ENCODE data around the gene SLC12A8. TPM values are rescaled to one million over a fixed set of nuclear protein-coding genes. Genes with fewer than 3 reads are reported as not detected.

SLC12A8 gene
- total and polyA plus RNA-seq, 2 donors from 2014 or later: 5.4 to 29.1 TPM

- Histone ChIP-seq H3K27ac (ENCODE audit: low read depth in 2 of 2, low read length in 2 of 2) (no peak overlapping the region), H3K9me3 (ENCODE audit: control insufficient read depth in 2 of 3, insufficient read depth in 1 of 3, low read length in 3 of 3) (no peaks in the 10 kb centered on the region), H3K9ac (ENCODE audit: low read length in 3 of 3) (no peak overlapping the region), H3K4me3 (ENCODE audit: low read length in 3 of 3) (no peak overlapping the region), H3K27me3 (ENCODE audit: control insufficient read depth, insufficient read depth, low read length) (no peaks in the 10 kb centered on the region), H3K36me3 (ENCODE audit: control insufficient read depth in 2 of 3, insufficient read depth in 3 of 3, low read length in 3 of 3) (no peaks in the 10 kb centered on the region), H3K4me1 (ENCODE audit: control insufficient read depth in 2 of 3, insufficient read depth in 2 of 3, low read depth in 1 of 3, low read length in 3 of 3) (no peaks in the 10 kb centered on the region)
- DNase-seq: no peak
- no peak for FAIRE-seq
- intact Hi-C loops (cut with DNase I): no loop called here
- TF ChIP-seq CTCF (IDR thresholded peaks at IDR 0.05; ENCODE audit: borderline replicate concordance, extremely low read depth, insufficient read depth): no peak
Measured at GRCh38 chr3:125109536-125109925, 103.0 kb downstream of the SLC12A8 start.

DNA sequence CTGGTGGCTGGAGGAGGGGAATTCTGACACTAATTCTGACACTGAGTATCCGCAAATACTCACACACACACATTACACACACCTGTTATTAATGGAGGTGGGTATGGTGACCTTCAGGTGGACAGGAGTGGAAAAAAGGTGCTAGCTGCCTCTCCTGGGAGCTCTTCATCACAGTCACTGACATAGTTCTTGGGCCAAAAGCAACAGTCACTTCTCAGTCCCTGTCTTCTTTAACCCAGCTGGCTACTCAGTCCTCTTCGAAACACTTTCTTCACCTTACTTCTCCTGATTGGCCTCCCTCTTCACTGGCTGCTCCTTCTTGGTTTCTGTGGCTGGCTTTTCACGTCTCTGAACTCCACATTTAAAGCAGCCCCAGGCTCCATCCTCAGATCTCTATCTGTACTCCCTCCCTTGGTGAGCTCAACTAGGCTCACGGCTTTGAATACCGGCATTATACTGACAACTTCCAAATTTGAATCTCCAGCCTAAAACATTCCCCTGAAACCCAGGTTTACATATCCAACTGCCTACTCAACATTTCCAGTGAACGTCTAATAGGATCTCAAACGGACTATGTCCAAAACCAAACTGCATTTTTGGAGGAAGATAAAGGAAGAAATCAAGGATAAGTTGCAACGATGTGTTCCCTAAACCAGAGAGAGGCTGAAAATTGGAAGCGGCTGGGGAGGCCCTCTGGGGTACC lies 103.6 kb downstream of the SLC12A8 start:
- FAIRE-seq (no peak), DNase-seq (no peak)
- H3K4me1 ChIP-seq (ENCODE audit: control insufficient read depth in 2 of 3, insufficient read depth in 2 of 3, low read depth in 1 of 3, low read length in 3 of 3): no peaks in the 10 kb centered on the region
- no peak overlapping the region for H3K9ac ChIP-seq (ENCODE audit: low read length in 3 of 3)
- H3K27me3 ChIP-seq (ENCODE audit: control insufficient read depth, insufficient read depth, low read length): no peaks in the 10 kb centered on the region
- TF ChIP-seq CTCF (IDR thresholded peaks at IDR 0.05; ENCODE audit: borderline replicate concordance, extremely low read depth, insufficient read depth): no peak
- no peaks in the 10 kb centered on the region for H3K9me3 ChIP-seq (ENCODE audit: control insufficient read depth in 2 of 3, insufficient read depth in 1 of 3, low read length in 3 of 3)
- H3K27ac ChIP-seq (ENCODE audit: low read depth in 2 of 2, low read length in 2 of 2): no peak overlapping the region
- no peak overlapping the region for H3K4me3 ChIP-seq (ENCODE audit: low read length in 3 of 3)
- H3K36me3 ChIP-seq (ENCODE audit: control insufficient read depth in 2 of 3, insufficient read depth in 3 of 3, low read length in 3 of 3): no peaks in the 10 kb centered on the region
- intact Hi-C loops (cut with DNase I): no loop called here

GRCh38 chr3:125107861-125108567 lies 104.5 kb downstream of the SLC12A8 start:
- Histone ChIP-seq H3K9me3 (ENCODE audit: control insufficient read depth in 2 of 3, insufficient read depth in 1 of 3, low read length in 3 of 3) (no peaks in the 10 kb centered on the region), H3K4me3 (ENCODE audit: low read length in 3 of 3) (no peak overlapping the region), H3K9ac (ENCODE audit: low read length in 3 of 3) (no peak overlapping the region), H3K4me1 (ENCODE audit: control insufficient read depth in 2 of 3, insufficient read depth in 2 of 3, low read depth in 1 of 3, low read length in 3 of 3) (no peaks in the 10 kb centered on the region), H3K27ac (ENCODE audit: low read depth in 2 of 2, low read length in 2 of 2) (no peak overlapping the region), H3K36me3 (ENCODE audit: control insufficient read depth in 2 of 3, insufficient read depth in 3 of 3, low read length in 3 of 3) (no peaks in the 10 kb centered on the region), H3K27me3 (ENCODE audit: control insufficient read depth, insufficient read depth, low read length) (no peaks in the 10 kb centered on the region)
- DNase-seq: no peak
- no peak for FAIRE-seq
- no peak for TF ChIP-seq CTCF (IDR thresholded peaks at IDR 0.05; ENCODE audit: borderline replicate concordance, extremely low read depth, insufficient read depth)
- intact Hi-C loops (cut with DNase I): no loop called here

All from kidney (tissue), 14 donors.